Measurements from ENCODE around the gene PTGS1.

The PTGS1 gene

DNA sequence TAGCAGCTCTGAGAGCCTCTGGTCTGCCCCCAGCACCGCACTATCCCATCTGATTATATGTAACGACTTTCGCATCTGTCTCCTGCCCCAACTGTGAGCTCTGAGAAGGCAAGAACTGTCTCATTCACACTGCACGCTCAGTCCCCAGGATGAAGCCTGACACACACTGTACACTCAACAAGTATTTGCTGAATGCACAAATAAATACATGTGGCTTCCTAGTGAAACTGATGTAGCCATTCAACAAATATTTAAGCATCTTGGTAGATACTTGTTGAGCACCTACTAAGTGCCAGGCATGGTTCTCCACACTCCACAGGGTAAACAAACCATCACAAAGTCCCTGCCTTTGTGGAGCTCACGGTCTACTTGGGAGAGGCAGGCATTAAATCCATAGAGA, 34.6 kb upstream of the PTGS1 start:
- Histone ChIP-seq H3K9ac (ENCODE audit: low read length) (no peak overlapping the region), H3K9me3 (ENCODE audit: control insufficient read depth, low read length) (no peaks in the 10 kb centered on the region), H3K36me3 (ENCODE audit: control insufficient read depth, insufficient read depth, low read length) (no peaks in the 10 kb centered on the region), H3K27me3 (ENCODE audit: control insufficient read depth, insufficient read depth, low read length) (peaks cover 33% of the 10 kb centered on the region), H3K4me1 (ENCODE audit: control insufficient read depth, insufficient read depth, low read length) (no peaks in the 10 kb centered on the region), H3K4me3 (ENCODE audit: low read length) (no peak overlapping the region)

DNA sequence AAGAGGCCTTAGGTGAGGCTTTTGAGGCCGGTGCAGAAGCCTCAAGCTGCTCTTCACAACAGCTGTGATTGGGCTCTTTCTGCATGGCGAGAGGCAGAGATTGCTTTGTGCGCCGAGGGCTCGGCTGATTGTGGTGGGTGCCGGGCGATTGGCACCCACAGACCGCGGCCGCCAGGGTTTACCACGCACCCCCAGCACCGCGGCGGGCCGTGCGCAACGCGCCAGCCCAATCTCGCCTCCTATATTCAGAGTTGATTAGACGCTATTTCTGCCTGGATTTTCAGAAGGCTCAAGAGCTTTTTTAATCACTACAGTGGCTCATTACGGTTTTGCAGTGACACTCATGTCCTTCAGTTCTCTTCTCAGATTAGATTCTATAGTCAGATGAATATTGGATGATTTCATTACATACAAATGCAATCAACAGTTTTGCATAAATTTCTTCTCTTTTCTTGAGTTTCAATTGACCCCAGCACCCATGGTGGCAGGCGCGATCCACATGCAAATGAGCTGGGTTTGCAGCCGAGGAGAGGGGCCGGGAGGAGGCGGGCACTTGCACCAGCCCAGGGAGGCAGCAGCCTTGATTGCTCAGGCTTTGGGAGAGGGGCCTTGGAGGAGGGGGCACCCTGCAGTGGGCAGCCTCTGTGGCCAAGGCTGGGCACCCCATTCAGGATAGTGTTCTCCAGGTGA, 33.8 kb upstream of the PTGS1 start:
- no peak overlapping the region for H3K4me3 ChIP-seq (ENCODE audit: low read length)

DNA sequence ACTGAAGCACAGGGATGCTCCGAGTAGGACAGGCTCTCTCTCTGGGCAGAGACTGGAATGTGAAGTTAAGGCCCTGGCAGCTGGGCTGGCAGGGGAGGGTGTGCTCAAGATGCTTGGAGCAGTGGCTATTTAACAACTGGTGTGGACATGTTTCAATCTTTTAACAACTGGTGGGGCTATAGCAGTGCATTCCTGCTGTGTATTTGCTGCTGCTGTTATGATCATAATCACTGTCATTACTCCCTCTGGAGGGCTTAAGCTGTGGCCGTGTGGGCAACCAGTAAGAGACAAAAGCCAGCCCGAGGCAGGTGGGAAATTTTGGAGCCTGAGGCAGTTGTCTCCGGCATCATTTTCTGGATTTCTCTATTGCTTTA, 33.3 kb upstream of the PTGS1 start:
- no peaks in the 10 kb centered on the region for H3K9me3 ChIP-seq (ENCODE audit: control insufficient read depth, low read length)
- no peak overlapping the region for H3K4me3 ChIP-seq (ENCODE audit: low read length)
- no peak overlapping the region for H3K9ac ChIP-seq (ENCODE audit: low read length)
- H3K36me3 ChIP-seq (ENCODE audit: control insufficient read depth, insufficient read depth, low read length), result no peaks in the 10 kb centered on the region
- H3K27me3 ChIP-seq (ENCODE audit: control insufficient read depth, insufficient read depth, low read length), result peaks cover 33% of the 10 kb centered on the region
- H3K4me1 ChIP-seq (ENCODE audit: control insufficient read depth, insufficient read depth, low read length), result no peaks in the 10 kb centered on the region

More for the DNA sequence above, 33.8 kb upstream of the PTGS1 start:
- Histone ChIP-seq H3K27me3 (ENCODE audit: control insufficient read depth, insufficient read depth, low read length) (peaks cover 33% of the 10 kb centered on the region), H3K4me1 (ENCODE audit: control insufficient read depth, insufficient read depth, low read length) (no peaks in the 10 kb centered on the region), H3K9me3 (ENCODE audit: control insufficient read depth, low read length) (no peaks in the 10 kb centered on the region), H3K9ac (ENCODE audit: low read length) (no peak overlapping the region), H3K36me3 (ENCODE audit: control insufficient read depth, insufficient read depth, low read length) (no peaks in the 10 kb centered on the region)

DNA sequence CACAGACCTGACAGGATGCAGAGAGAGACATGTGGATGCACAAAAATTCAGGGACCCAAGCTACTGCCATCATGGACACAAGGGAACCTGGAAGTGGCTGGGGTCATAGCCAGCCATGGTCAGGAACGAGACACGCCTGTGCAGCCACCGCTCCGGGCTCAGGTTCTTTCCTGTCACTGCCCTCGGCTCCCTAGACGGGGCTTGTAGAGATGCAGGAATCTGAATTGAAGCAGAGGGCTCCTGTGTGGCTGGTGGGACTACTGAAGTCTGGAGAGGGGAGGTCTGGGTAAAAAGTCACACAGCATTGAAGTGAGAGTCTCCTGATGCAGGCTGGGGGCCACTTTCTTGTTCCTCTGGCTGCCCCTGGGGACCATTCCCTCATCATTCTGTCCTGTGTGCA, 32.3 kb upstream of the PTGS1 start:
- no peak overlapping the region for H3K4me3 ChIP-seq (ENCODE audit: low read length)
- no peak overlapping the region for H3K9ac ChIP-seq (ENCODE audit: low read length)
- H3K9me3 ChIP-seq (ENCODE audit: control insufficient read depth, low read length), result no peaks in the 10 kb centered on the region
- H3K27me3 ChIP-seq (ENCODE audit: control insufficient read depth, insufficient read depth, low read length), result peaks cover 33% of the 10 kb centered on the region
- no peaks in the 10 kb centered on the region for H3K4me1 ChIP-seq (ENCODE audit: control insufficient read depth, insufficient read depth, low read length)
- H3K36me3 ChIP-seq (ENCODE audit: control insufficient read depth, insufficient read depth, low read length), result no peaks in the 10 kb centered on the region

DNA sequence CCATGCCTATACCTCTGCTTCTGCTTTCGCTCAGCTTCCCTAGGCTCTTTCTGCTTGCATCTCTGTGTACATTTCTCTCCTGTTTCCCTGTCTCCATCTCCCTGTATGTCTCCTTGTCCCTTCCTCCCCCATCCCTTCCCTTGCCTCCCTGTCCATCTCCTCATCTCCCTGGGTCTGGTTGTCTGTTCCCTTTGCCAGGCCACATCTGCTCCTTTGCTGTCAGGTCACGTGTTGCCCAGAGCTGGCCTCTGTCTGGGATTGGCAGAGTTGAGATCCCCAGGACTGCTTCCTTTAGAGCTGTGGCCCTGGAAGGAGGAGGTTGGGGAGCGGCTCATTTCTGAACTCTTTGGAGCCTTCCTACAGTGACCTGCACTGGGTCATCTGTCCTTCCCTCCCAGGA, 31.8 kb upstream of the PTGS1 start:
- Histone ChIP-seq H3K27me3 (ENCODE audit: control insufficient read depth, insufficient read depth, low read length) (peaks cover 33% of the 10 kb centered on the region), H3K9ac (ENCODE audit: low read length) (no peak overlapping the region), H3K9me3 (ENCODE audit: control insufficient read depth, low read length) (no peaks in the 10 kb centered on the region), H3K36me3 (ENCODE audit: control insufficient read depth, insufficient read depth, low read length) (no peaks in the 10 kb centered on the region), H3K4me3 (ENCODE audit: low read length) (no peak overlapping the region), H3K4me1 (ENCODE audit: control insufficient read depth, insufficient read depth, low read length) (no peaks in the 10 kb centered on the region)

DNA sequence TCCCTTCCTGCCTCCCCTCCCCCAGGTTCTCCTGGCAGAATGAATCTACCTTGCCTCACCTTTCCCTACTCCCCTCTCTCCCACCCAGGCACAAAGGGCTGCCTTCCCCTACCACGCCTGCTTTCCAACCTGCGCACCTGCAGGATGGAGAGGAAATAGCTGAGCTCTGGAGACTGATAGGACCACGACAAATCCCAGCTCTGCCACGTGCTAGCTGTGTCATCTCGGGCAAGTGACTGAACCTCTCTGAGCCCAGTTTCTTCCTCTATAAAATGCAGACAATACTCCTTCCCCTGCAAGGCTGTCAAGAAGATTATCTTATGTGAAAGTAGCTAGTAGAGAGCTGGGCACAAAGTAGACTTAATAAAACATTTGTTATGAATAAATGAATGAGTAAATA, 31.2 kb upstream of the PTGS1 start:
- H3K27me3 ChIP-seq (ENCODE audit: control insufficient read depth, insufficient read depth, low read length), result peaks cover 33% of the 10 kb centered on the region
- no peaks in the 10 kb centered on the region for H3K9me3 ChIP-seq (ENCODE audit: control insufficient read depth, low read length)
- no peak overlapping the region for H3K4me3 ChIP-seq (ENCODE audit: low read length)
- H3K4me1 ChIP-seq (ENCODE audit: control insufficient read depth, insufficient read depth, low read length), result no peaks in the 10 kb centered on the region
- H3K9ac ChIP-seq (ENCODE audit: low read length), result no peak overlapping the region
- no peaks in the 10 kb centered on the region for H3K36me3 ChIP-seq (ENCODE audit: control insufficient read depth, insufficient read depth, low read length)

DNA sequence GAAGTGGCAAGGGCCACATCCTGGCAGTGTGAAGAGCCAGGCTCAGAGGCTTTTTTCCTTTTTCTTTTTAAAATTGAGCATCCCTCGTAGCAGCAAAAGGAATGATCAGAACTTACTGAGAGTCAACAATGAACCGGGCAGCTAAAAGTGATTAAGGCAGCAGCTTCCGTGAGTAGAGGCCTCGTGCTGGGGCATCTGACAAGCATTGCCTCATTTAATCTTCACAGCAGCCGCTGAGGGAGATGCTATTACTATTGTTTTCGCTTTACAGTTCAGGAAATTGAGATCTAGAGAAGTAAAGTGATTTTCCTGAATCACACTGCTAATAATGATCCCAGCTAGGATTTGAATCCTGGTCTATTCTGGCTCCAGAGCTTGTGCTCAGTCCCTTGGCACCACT, 30.7 kb upstream of the PTGS1 start:
- H3K9me3 ChIP-seq (ENCODE audit: control insufficient read depth, low read length), result no peaks in the 10 kb centered on the region
- no peaks in the 10 kb centered on the region for H3K36me3 ChIP-seq (ENCODE audit: control insufficient read depth, insufficient read depth, low read length)
- no peak overlapping the region for H3K9ac ChIP-seq (ENCODE audit: low read length)
- H3K27me3 ChIP-seq (ENCODE audit: control insufficient read depth, insufficient read depth, low read length), result peaks cover 33% of the 10 kb centered on the region
- H3K4me1 ChIP-seq (ENCODE audit: control insufficient read depth, insufficient read depth, low read length), result no peaks in the 10 kb centered on the region
- no peak overlapping the region for H3K4me3 ChIP-seq (ENCODE audit: low read length)

DNA sequence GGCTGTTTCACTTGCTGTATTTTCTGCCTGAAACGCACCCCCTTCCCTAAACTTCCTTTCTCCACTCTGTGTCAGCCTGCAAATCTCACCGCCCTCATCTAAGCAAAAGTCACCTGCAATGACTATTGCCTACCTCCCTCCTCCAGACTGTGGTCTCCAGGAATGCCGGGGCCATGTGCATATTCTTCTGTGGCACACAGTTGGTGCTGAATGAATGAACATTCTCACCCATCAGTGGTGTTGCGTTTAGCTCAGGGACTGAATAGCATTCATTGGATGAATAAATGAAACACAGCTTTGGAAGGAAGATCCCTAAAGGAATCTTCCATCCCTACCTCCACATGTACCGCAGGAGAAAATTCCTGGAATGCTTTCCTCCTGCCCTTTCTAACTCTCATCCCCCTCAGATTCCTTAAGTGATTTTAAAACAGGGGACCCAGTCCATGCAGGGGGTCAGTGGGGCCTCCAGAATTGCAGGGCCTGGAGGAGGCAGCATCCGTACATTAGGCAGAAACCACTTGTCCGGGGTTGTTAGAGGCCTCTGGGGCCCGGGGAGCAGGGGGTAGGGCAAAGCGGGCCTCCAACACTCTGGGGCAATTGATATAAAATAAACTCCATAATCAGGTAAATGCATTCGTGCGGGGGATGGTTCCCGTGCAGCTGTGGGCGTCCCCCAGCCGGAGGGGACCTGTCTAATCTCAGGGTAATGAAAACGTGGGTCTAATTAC, 28.3 kb upstream of the PTGS1 start:
- H3K27me3 ChIP-seq (ENCODE audit: control insufficient read depth, insufficient read depth, low read length), result peaks cover 22% of the 10 kb centered on the region
- H3K36me3 ChIP-seq (ENCODE audit: control insufficient read depth, insufficient read depth, low read length), result no peaks in the 10 kb centered on the region
- no peak overlapping the region for H3K4me3 ChIP-seq (ENCODE audit: low read length)
- H3K9me3 ChIP-seq (ENCODE audit: control insufficient read depth, low read length), result no peaks in the 10 kb centered on the region
- no peak overlapping the region for H3K9ac ChIP-seq (ENCODE audit: low read length)
- H3K4me1 ChIP-seq (ENCODE audit: control insufficient read depth, insufficient read depth, low read length), result peaks cover 9% of the 10 kb centered on the region

DNA sequence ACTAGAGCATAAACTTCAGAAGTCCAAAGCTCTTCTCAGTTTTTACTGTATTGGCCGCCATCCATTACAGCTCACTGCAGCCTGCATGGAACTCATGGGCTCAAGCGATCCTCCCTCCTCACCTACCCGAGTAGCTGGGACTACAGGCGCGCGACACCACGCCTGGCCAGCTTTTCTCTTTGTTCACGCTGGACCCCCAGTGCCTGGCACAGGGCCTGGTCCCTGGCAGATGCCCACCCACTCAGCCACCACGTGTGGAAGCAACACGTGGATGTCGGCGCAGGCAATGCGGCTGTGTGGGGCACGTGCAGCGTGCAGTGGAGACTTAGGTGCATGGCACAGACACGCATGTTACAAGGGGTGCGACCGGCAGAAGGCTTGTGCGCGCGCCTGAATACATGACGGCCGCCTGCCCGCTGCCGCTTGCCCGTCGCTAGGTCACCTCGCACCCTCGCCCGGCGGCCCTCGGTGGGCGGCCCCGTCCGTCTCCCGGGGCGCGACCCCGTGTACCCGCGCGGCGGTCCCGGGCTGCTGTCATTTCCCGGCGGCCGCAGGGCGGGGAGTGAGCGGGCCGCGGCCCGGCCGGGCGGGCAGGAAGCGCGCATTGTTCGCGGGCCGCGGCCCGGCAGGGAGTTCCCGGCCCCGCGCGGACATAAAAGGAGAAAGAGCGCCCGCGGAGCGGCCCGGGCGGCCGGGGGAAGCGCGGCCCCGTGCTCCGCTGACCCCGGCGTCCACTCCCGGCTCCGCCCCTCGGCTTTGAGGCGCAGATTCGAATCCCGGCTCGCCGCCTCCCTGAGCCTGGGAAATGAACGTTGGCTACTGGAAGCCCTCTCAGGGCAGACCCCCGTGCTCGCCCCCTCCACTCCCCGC, 24.1 kb upstream of the PTGS1 start:
- H3K27me3 ChIP-seq (ENCODE audit: control insufficient read depth, insufficient read depth, low read length), result peaks cover 3% of the 10 kb centered on the region
- peaks cover 24% of the 10 kb centered on the region for H3K4me1 ChIP-seq (ENCODE audit: control insufficient read depth, insufficient read depth, low read length)
- no peaks in the 10 kb centered on the region for H3K9me3 ChIP-seq (ENCODE audit: control insufficient read depth, low read length)
- no peaks in the 10 kb centered on the region for H3K36me3 ChIP-seq (ENCODE audit: control insufficient read depth, insufficient read depth, low read length)
- peak overlapping the region; percentile 50 for H3K4me3 ChIP-seq (ENCODE audit: low read length)
- peak overlapping the region; percentile 70 for H3K9ac ChIP-seq (ENCODE audit: low read length)

DNA sequence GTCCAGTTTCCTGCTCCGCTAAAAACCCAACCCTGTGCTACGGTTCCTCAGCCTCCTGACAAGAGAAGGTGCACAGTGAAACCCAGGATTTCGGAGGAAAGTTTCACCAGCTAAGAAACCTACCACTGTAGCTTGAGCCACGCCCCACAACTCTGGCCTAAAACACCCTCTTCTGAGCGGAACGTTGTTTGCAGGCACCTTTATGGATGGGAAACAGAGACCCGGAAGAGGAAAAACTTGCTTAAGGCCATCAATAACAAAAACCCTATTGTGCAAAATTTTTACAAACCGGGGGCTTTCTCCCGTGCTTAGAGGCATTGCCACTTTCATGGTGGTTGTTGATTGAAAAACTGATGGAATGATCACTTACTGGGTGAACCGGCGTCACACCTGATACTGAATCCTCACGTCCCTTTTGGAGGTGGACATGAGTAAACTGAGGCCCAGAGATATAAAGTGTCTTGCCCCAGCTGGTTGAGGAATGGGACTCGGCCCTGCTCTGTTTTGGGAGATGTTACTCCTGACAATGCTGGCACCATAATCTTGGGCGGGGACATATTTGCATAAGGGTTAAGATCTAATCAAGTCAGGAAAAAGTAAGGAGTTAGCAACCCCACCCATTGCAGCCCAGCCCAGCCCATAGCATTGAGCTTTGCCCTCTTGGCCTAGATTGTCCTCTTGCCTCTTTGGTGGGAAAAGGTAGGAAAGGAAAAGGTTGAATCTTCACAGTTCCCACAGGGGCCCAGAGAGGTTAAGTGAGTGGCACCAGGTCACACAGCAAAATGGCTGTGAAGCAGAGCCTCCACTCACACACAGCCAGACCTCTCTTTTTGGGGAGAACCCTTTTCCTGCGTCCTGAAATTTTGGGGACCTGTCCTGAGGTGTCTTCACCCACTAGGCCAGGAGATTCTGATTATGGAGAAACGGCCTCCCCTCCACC, 23.2 kb upstream of the PTGS1 start:
- peak overlapping the region; percentile 70 for H3K9ac ChIP-seq (ENCODE audit: low read length)
- no peaks in the 10 kb centered on the region for H3K9me3 ChIP-seq (ENCODE audit: control insufficient read depth, low read length)
- no peaks in the 10 kb centered on the region for H3K36me3 ChIP-seq (ENCODE audit: control insufficient read depth, insufficient read depth, low read length)
- H3K4me1 ChIP-seq (ENCODE audit: control insufficient read depth, insufficient read depth, low read length), result peaks cover 24% of the 10 kb centered on the region
- peak overlapping the region; percentile 3 for H3K4me3 ChIP-seq (ENCODE audit: low read length)
- H3K27me3 ChIP-seq (ENCODE audit: control insufficient read depth, insufficient read depth, low read length), result peaks cover 3% of the 10 kb centered on the region

DNA sequence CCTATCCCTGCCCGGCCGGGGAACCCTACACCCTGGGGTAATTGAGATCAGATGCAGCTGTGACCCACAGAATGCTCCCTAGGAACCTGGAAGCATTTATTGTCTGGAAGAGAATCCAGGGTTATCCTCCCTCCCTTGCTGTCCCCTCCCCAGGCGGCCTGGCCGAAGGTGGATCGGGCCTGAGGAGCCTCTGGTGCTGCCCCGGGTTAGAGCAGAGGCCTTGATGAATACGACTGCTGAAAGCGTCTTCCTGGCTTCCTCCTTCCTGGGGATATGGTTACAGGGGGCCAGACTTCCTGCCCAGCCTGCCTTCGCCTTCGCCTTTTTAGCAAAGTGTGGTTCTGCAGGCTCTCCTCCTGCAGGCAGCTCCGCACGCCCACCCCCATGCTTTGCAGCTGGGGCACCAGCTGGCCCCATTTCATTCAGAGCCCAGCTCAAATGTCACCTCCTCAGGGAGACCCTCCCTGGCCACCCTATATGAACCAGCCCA, 22.5 kb upstream of the PTGS1 start:
- H3K4me3 ChIP-seq (ENCODE audit: low read length), result no peak overlapping the region
- H3K4me1 ChIP-seq (ENCODE audit: control insufficient read depth, insufficient read depth, low read length), result peaks cover 24% of the 10 kb centered on the region
- peaks cover 3% of the 10 kb centered on the region for H3K27me3 ChIP-seq (ENCODE audit: control insufficient read depth, insufficient read depth, low read length)
- H3K9ac ChIP-seq (ENCODE audit: low read length), result no peak overlapping the region
- H3K9me3 ChIP-seq (ENCODE audit: control insufficient read depth, low read length), result no peaks in the 10 kb centered on the region
- H3K36me3 ChIP-seq (ENCODE audit: control insufficient read depth, insufficient read depth, low read length), result no peaks in the 10 kb centered on the region

All from mucosa of stomach (tissue), 1 donor.